ENCODE results near the gene EIF2B1.
A peak's percentile ranks its signal among the peaks of the same experiment; 100 is the strongest.
"Not testable (repeated sequence)": the region's sequence is repeated elsewhere in the genome, so short reads cannot be mapped to it uniquely, and the experiment has no call there.

Gene EIF2B1

DNA sequence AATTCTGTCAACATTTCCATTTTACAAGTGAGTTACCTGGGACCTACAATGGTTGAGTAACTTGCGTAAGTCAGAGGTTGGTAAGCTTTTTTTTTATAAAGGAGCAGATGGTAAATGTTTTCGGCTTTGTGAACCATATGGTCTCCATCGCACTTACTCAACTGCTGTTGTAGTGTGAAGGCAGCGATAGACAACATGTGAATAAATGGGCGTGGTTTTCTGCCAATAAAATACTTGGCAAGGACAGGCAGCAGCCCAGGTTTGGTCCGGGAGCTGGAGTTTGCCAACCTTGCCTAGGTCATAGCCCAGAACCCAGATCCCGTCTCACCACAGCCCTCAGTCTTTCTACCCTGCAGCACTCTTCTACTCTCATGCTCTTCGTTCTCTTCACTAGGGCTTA is 25.3 kb downstream of the EIF2B1 start:
- no peak for DNase-seq (ENCODE audit: low read depth in 1 of 2, low spot score in 1 of 2)
- Histone ChIP-seq H3K27ac (replicated peaks) (no peak overlapping the region), H3K27me3 (ENCODE audit: insufficient read depth, poor library complexity, severe bottlenecking) (no peaks in the 10 kb centered on the region), H3K4me3 (replicated peaks; ENCODE audit: insufficient read depth, low read length) (no peak overlapping the region)
- no peak for TF ChIP-seq POLR2AphosphoS5 (IDR thresholded peaks at IDR 0.05; ENCODE audit: low read depth)
- TF ChIP-seq, protein P1, sequence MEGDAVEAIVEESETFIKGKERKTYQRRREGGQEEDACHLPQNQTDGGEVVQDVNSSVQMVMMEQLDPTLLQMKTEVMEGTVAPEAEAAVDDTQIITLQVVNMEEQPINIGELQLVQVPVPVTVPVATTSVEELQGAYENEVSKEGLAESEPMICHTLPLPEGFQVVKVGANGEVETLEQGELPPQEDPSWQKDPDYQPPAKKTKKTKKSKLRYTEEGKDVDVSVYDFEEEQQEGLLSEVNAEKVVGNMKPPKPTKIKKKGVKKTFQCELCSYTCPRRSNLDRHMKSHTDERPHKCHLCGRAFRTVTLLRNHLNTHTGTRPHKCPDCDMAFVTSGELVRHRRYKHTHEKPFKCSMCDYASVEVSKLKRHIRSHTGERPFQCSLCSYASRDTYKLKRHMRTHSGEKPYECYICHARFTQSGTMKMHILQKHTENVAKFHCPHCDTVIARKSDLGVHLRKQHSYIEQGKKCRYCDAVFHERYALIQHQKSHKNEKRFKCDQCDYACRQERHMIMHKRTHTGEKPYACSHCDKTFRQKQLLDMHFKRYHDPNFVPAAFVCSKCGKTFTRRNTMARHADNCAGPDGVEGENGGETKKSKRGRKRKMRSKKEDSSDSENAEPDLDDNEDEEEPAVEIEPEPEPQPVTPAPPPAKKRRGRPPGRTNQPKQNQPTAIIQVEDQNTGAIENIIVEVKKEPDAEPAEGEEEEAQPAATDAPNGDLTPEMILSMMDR (IDR thresholded peaks at IDR 0.05; ENCODE audit: insufficient read depth, low read length), result no peak
- no peak for TF ChIP-seq SPI1 (IDR thresholded peaks at IDR 0.05; ENCODE audit: borderline replicate concordance, low read depth)
- TF ChIP-seq GABPA (IDR thresholded peaks at IDR 0.05; ENCODE audit: low read depth), result no peak
- TF ChIP-seq, protein P2, sequence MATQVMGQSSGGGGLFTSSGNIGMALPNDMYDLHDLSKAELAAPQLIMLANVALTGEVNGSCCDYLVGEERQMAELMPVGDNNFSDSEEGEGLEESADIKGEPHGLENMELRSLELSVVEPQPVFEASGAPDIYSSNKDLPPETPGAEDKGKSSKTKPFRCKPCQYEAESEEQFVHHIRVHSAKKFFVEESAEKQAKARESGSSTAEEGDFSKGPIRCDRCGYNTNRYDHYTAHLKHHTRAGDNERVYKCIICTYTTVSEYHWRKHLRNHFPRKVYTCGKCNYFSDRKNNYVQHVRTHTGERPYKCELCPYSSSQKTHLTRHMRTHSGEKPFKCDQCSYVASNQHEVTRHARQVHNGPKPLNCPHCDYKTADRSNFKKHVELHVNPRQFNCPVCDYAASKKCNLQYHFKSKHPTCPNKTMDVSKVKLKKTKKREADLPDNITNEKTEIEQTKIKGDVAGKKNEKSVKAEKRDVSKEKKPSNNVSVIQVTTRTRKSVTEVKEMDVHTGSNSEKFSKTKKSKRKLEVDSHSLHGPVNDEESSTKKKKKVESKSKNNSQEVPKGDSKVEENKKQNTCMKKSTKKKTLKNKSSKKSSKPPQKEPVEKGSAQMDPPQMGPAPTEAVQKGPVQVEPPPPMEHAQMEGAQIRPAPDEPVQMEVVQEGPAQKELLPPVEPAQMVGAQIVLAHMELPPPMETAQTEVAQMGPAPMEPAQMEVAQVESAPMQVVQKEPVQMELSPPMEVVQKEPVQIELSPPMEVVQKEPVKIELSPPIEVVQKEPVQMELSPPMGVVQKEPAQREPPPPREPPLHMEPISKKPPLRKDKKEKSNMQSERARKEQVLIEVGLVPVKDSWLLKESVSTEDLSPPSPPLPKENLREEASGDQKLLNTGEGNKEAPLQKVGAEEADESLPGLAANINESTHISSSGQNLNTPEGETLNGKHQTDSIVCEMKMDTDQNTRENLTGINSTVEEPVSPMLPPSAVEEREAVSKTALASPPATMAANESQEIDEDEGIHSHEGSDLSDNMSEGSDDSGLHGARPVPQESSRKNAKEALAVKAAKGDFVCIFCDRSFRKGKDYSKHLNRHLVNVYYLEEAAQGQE (IDR thresholded peaks at IDR 0.05; ENCODE audit: insufficient replicate concordance, low read depth), result no peak

DNA sequence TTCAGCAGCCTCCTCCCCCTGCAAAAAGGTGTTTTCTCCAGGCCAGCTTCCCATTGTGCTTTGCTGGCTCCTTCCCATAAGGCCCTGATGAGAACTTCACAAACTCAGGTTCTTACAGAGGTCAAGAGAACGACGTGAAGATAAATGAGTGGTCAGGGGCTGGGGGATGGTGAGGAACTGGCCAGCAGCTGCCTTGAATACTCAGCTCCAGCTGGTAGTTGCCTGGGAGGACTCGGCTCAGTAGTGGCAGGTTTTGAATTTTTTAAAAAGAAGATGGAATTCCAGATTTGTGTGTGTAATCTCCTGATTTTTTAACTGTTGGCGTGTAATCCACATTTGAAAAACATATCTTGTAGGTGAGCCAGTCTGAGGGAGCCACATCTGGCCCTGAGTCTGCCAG is 25.7 kb downstream of the EIF2B1 start:
- H3K27me3 ChIP-seq (ENCODE audit: insufficient read depth, poor library complexity, severe bottlenecking), result no peaks in the 10 kb centered on the region
- DNase-seq (ENCODE audit: low read depth in 1 of 2, low spot score in 1 of 2), result no peak
- TF ChIP-seq, protein P2 (IDR thresholded peaks at IDR 0.05; ENCODE audit: insufficient replicate concordance, low read depth), result no peak
- no peak for TF ChIP-seq POLR2AphosphoS5 (IDR thresholded peaks at IDR 0.05; ENCODE audit: low read depth)
- no peak for TF ChIP-seq GABPA (IDR thresholded peaks at IDR 0.05; ENCODE audit: low read depth)
- TF ChIP-seq, protein P1 (IDR thresholded peaks at IDR 0.05; ENCODE audit: insufficient read depth, low read length), result no peak
- TF ChIP-seq SPI1 (IDR thresholded peaks at IDR 0.05; ENCODE audit: borderline replicate concordance, low read depth), result no peak
- H3K4me3 ChIP-seq (replicated peaks; ENCODE audit: insufficient read depth, low read length), result no peak overlapping the region
- H3K27ac ChIP-seq (replicated peaks), result no peak overlapping the region

DNA sequence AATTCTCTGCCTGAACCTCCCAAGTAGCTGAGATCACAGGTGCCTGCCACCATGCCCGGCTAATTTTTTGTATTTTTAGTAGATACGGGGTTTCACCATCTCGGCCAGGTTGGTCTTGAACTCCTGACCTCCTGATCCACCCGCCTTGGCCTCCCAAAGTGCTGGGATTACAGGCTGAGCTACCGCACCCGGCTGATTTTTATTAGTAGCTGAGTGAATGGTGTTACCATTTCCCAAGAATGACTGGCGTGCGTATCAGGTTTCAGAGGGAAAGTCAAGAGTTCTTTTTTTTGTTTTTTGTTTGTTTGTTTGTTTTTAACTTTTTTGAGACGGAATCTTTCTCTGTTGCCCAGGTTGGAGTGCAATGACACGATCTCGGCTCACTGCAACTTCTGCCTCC is 30.0 kb downstream of the EIF2B1 start:
- H3K4me3 ChIP-seq (replicated peaks; ENCODE audit: insufficient read depth, low read length); H3K27me3 ChIP-seq (ENCODE audit: insufficient read depth, poor library complexity, severe bottlenecking); DNase-seq (ENCODE audit: low read depth in 1 of 2, low spot score in 1 of 2); H3K27ac ChIP-seq (replicated peaks): not testable (repeated sequence)

DNA sequence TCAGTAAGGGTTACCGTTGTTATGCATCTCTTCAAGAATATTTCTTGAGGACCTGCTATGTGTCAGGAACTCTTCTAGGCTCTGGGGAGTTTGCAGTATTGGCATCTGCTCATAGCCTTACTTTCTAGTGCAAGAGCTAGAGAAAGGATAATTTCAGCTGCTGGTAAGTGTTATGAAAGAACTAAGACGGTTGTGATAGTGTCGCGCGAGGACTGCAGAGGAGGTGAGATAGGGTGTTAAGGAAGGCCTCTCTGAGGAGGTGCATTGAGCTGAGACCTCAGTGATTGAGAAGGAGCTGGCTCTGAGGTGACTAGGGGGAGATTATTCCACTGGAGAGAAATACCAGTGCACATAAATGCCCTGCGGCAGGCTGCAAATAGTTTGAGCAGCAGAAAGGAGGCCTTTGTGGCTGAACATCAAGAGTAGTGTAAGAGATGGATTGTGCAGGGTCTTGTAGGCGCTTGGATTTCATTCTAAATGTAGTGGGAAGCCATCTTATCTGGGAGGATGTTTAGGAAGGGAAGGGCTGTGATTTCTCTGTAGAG is 30.8 kb downstream of the EIF2B1 start:
- Histone ChIP-seq H3K27ac (replicated peaks) (peak overlapping the region; percentile 98), H3K27me3 (ENCODE audit: insufficient read depth, poor library complexity, severe bottlenecking) (no peaks in the 10 kb centered on the region), H3K4me3 (replicated peaks; ENCODE audit: insufficient read depth, low read length) (peak overlapping the region; percentile 98)
- peak in 1 of 2 experiments; percentile 72 for DNase-seq (ENCODE audit: low read depth in 1 of 2, low spot score in 1 of 2)
- TF ChIP-seq, protein P1 (IDR thresholded peaks at IDR 0.05; ENCODE audit: insufficient read depth, low read length), result no peak
- TF ChIP-seq, protein P2 (IDR thresholded peaks at IDR 0.05; ENCODE audit: insufficient replicate concordance, low read depth), result no peak
- TF ChIP-seq POLR2AphosphoS5 (IDR thresholded peaks at IDR 0.05; ENCODE audit: low read depth) (no peak), SPI1 (IDR thresholded peaks at IDR 0.05; ENCODE audit: borderline replicate concordance, low read depth) (no peak), GABPA (IDR thresholded peaks at IDR 0.05; ENCODE audit: low read depth) (no peak)

All from HL-60 (cell line).